ENCODE data around the gene B3GLCT.
"Not testable (repeated sequence)": the region's sequence is repeated elsewhere in the genome, so short reads cannot be mapped to it uniquely, and the experiment has no call there.

The B3GLCT gene

GRCh38 chr13:31286930-31287329, 87.2 kb downstream of the B3GLCT start:
- DNase-seq, result no peak

DNA sequence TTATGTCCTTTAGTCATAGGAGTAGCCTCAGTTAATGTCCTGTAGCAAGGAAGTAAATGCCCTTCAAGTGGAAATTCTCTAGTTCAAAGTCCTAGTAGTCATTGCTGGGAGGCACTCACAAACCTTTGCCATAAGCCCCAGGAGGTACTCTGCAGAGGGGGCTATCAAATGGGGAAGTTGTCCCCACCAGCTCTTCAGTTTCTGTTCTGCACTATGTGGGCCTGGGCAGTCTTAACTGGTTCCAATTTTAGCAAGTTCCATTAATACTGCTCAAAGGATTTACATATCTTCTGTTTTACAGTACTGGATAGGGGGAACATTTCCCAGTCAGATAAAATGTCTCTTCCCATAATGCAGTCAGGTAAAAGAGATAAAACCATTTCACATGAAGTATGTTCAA, 101.3 kb downstream of the B3GLCT start:
- no peak for DNase-seq

GRCh38 chr13:31310356-31310755, 110.6 kb downstream of the B3GLCT start:
- DNase-seq, result no peak

- DNase-seq, result no peak
These were observed 111.0 kb downstream of the B3GLCT start for GRCh38 chr13:31310786-31311185.

- no peak for DNase-seq
These were observed 112.1 kb downstream of the B3GLCT start for GRCh38 chr13:31311921-31312320.

- no peak for DNase-seq
These were observed 115.2 kb downstream of the B3GLCT start for GRCh38 chr13:31314961-31315360.

- no peak for DNase-seq
These were observed 121.2 kb downstream of the B3GLCT start for GRCh38 chr13:31320946-31321345.

GRCh38 chr13:31321457-31321856, 121.7 kb downstream of the B3GLCT start:
- no peak for DNase-seq

- no peak for DNase-seq
These were observed 122.3 kb downstream of the B3GLCT start for GRCh38 chr13:31322026-31322425.

DNA sequence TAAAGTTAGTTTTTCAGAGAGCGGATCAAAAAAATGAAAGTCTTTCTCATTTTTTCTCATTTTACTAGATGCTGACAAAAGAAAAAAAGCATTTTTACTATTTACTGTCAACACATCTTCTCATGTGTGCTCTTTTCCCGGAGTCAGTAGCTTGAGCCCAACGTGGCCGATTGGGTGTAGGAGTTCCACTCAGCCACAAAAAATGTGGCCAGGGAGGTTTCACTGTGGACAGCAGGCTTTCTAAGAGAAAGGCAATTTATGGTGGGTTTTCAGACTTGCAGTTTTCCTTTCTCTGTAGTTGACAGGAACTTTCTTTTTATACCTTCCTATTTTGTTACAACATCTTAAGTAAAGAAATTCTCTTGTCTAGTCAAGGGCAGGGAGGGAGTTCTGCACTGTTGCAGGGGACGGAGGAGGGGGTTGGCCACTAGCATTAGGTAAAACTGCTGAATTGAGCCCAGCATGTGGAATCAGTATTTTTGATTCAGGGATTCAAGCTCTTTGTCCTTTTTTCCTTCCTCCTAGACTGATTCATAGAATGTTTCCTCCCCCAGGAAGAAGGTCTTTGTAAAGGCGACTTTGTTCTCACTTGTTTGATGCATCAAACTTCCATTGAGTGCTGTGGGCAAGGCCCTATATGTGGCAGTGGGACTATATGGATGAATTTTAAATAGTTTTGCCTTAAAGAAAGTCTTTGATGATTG, 123.1 kb downstream of the B3GLCT start:
- no peak for DNase-seq

DNA sequence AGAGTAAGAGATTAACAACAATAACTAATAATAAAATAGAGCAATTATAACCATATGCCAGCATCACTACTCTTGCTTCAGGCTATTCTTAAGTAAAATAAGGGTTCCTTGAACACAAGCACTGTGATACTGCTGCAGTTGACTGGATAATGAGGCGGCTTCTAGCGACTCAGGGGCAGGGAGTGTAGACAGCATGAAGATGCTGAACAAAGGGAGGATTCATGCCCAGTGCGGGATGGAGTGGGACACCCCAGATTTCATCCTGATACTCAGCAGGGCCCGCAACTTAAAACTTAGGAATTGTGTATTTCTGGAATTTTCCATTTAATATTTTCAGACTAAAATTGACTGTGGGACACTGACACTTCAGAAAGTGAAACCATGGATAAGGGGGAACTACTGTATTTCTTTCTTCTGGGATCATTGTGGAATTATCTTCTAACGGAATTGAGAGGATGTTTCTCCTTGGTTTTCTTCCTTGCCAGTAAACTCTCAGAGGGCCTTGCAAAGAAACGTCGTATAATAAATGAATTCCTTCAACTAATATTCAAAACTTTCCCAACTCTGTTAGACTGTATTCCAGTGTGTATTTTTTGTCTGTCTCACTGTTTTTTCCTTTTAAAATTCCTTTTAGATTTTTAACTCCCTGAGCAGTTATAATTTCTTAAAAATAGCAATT, 127.5 kb downstream of the B3GLCT start:
- no peak for DNase-seq

- no peak for DNase-seq
These were observed 128.9 kb downstream of the B3GLCT start for GRCh38 chr13:31328549-31329235.

- no peak for DNase-seq
These were observed 130.5 kb downstream of the B3GLCT start for GRCh38 chr13:31330236-31330635.

DNA sequence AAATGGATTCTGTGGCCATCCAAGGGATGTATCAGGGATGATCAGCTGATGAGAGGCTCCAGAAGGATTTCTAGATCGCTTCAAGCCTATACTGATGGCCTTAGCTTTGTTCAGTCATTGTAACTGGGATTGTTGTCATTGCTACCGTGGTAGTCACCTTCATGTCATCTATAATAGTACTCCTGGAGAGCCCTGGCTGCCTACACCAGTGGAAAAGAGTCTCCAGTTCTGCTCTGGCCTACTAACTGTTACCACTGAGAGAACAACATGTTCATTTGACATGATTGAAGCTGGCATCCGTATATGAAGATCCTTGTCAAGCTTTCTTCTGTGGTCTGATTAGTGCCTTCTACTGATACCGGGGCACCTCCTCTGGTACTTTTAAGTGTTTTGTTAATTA, 131.3 kb downstream of the B3GLCT start:
- no peak for DNase-seq

GRCh38 chr13:31334547-31334946, 134.8 kb downstream of the B3GLCT start:
- no peak for DNase-seq

DNA sequence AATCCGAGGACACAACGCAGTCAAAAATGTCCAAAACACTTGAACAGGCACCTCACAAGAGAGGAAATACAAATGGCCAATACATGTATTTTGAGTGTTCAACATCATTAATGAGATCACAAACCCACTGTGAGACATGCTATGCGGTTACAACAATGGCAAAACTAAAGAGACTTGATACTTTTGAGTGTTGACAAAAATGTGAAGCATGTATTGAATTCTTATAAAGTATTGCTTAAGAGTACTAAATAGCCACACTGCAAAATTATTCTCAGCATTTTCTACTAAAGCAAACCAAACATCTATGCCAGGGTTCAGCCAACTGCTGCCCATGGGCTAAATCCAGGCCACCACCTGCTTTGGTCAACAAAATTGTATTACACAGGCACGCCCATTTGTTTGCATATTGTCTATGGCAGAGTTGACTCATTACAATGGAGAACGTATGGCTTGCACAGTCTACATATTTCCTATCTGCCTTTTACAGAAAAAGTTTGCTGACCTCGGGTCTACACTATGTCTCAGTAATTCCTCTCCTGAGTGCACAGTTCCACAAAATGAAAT, 135.3 kb downstream of the B3GLCT start:
- no peak for DNase-seq

GRCh38 chr13:31339616-31340015, 139.8 kb downstream of the B3GLCT start:
- DNase-seq, result not testable (repeated sequence)

DNA sequence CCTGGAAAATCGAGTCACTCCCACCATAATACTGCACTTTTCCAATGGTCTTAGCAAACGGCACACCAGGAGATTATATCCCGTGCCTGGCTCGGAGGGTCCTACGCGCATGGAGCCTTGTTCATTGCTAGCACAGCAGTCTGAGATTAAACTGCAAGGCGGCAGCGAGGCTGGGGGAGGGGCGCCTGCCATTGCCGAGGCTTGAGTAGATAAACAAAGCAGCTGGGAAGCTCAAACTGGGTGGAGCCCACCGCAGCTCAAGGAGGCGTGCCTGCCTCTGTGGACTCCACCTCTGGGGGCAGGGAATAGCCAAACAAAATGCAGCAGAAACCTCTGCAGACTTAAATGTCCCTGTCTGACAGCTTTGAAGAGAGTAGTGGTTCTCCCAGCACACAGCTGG, 141.1 kb downstream of the B3GLCT start:
- not testable (repeated sequence) for DNase-seq

- DNase-seq, result no peak
These were observed 147.1 kb downstream of the B3GLCT start for GRCh38 chr13:31346891-31347290.

DNA sequence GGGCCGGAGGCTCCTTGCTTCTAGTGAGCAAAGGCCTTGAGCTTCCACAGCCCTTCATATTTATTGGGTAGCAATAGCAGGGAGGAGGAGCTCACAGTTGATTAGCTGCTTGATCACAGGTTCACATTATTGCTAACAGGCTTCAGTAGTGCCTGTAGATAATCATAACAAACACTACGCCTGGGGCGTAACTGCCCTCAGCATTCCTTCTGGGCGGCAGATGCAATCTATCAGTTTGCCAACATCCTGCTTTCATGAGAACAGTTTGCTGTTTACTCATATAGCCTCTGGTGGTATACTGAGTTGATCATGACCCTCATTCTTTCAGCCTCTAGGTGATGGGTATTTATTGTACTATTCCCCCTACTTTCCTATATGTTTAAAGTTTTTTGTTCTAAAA, 149.4 kb downstream of the B3GLCT start:
- no peak for DNase-seq

- no peak for DNase-seq
These were observed 150.8 kb downstream of the B3GLCT start for GRCh38 chr13:31350560-31350959.

GRCh38 chr13:31351376-31351775, 151.6 kb downstream of the B3GLCT start:
- DNase-seq, result no peak

DNA sequence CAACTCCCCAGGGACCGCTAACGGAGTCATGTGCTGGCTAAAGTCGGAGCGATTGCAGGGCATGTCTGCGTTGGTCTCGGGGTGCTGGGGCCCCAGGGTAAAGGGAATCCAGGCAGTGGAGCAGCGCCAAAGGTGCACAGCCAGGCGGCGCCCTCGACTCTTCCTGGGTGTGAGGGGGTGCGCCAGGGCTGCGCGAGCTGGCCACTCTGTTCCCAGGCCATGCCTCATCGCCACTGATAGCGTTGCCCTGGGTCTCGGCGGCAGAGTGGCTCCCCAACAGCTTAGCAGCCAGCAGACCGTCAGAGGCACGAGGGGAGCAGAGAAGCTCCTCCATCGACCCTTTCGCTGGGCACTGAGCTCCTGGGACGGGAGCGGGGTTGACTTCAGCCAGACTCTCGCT, 152.7 kb downstream of the B3GLCT start:
- DNase-seq, result no peak

- DNase-seq, result no peak
These were observed 155.2 kb downstream of the B3GLCT start for GRCh38 chr13:31355001-31355400.
